Stimulated activated CD8-positive, alpha-beta memory T cell treated with anti-CD3 and anti-CD28 coated beads, Interleukin-4, amount 100 ng/mL, for 4 hours (primary cell): ENCODE measurements around the gene PBRM1.
A peak's percentile ranks its signal among the peaks of the same experiment; 100 is the strongest.
"Not testable (repeated sequence)": the region's sequence is repeated elsewhere in the genome, so short reads cannot be mapped to it uniquely, and the experiment has no call there.

Source experiments
- DNase-seq, 2 donors: peaks; one replicate each; pipeline ENCODE4 v3.0.0-alpha.2; 2020; ENCODE audit warnings: low read depth in 2 of 2, low spot score in 1 of 2

The PBRM1 gene

DNA sequence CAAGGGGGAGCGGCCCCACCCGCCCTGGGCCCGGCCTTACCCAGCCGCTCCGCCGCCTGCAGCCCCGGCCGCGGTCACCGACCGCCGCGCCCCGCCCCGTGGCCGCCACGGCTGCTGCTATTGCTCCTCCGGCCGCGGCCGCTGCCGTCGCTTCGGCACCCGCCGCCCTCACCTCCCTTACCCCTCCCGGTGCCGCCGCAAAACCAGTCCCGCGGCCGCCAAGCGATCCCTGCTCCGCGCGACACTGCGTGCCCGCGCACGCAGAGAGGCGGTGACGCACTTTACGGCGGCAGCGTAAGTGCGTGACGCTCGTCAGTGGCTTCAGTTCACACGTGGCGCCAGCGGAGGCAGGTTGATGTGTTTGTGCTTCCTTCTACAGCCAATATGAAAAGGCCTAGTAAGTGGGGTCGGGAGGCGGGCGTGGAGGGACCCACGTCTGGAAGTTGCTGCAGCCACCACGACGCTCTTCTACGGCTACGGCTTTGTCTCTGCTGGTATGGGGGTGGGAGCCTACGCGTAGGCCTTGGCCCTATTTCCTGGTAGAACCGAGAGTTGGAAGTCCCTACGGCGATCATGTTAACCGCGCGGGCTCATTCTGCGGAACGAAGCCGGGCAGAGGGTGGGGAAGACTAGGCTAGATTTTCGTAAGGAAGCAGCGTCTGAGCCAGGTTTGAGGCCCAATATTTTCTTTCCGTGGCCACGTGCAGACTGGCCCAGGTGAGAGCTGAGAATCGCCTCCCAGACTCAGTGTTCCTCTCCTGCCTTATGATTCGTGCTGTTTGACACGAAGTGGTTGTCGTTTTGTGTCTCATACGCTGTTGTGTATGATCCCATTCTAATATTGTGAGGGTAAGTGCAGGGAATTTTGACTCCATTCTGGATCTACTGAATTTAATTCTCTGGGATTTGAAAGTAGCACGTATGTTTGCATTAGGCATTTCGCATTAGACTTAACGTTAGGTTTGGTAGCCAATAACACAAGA lies at the start of gene PBRM1, which contains the start of gene GNL3:
PBRM1 (minus strand) TSS at position 205 of the 983 bp plus-strand sequence.
GNL3 (plus strand) TSS at position 324 of the 983 bp plus-strand sequence; CDS start at position 385, 61 bp downstream.
- DNase-seq, result peak; percentile 68 to 84

DNA sequence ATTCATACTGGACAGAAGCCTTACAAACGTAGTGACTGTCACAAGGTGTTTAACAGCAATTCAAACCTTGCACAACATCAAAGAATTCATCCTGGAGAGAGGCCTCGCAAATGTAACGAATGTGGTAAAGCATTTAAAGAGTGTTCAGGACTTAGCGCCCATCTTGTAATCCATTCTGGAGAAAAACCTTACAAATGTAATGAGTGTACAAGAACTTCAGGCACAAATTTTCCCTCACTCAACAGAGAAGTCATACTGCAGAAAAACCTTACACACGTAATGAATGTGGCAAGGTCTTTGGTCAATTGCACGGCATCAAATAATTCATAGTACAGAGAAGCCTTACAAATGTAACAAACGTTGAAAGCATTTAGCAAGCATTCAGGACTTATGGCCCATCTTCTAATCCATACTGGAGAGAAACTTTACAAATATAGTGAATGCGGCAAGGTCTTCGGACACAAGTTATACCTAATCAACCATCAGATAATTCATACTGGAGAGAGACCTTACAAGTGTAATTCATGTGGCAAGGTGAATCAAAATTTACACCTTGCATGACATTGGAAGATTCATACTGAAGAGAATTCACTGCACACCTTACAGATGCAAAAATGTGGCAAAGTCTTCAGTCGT lies 47.7 kb upstream of the PBRM1 start:
- DNase-seq, result no peak

DNA sequence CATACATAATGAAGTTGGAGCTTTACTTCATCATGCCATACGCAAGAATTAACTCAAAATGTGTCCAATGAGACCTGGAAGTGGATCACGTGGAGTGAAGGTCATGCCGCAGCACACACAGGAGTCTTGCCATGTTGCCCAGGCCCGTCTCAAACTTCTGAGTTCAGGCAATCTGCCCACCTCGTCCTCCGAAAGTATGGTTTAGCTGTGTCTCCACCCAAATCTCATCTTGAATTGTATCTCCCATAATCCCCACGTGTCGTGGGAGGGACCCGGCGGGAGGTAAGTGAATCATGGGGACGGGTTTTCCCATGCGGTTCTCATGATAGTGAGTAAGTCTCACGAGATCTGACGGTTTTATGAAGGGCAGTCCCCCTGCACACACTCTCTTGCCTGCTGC lies 45.9 kb upstream of the PBRM1 start:
- DNase-seq, result no peak

DNA sequence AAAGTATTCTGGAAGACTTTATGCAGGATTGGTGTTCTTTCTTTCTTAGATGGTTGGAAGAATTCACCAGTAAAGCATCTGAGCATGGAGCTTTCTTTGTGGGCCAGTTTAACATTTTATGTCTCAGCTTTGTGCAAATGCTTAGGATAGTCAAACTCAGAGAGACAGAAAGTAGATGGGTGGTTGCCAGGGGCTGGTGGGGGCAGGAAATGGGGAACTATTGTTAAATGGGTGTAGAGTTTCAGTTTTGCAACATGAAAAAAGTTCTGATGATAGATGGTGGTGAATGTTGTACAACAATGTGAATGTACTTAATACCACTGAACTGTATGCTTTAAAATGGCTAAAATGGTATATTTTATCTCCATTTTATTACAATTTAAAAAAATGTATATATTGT lies 45.0 kb upstream of the PBRM1 start:
- DNase-seq, result no peak

DNA sequence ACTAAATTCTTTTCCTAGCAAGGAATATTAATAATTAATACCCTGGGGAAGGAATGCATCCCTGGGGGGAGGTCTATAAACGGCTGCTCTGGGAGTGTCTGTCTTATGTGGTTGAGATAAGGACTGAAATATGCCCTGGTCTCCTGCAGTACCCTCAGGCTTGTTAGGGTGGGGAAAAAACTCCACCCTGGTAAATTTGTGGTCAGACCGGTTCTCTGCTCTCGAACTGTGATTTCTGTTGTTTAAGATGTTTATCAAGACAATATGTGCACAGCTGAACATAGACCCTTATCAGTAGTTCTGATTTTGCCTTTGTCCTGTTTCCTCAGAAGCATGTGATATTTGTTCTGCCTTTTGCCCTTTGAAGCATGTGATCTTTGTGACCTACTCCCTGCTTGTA lies 43.0 kb upstream of the PBRM1 start:
- DNase-seq, result not testable (repeated sequence)

DNA sequence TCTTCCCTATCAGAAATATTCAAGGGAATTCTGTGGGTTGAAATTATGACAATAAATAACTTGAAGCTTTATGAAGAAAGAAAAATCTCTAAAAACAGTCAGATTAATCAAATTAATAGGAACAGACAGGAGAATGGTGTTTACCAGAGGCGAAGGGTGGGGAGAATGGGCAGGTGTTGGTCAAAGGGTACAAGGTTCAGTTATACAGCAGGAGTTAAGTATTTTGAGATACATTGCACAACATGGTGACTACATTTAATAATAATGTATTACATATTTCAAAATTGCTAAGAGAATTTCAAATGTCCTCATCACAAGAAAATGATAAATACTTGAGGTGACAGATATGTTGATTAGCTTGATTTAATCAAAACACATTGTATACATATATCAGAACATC lies 38.8 kb upstream of the PBRM1 start:
- DNase-seq, result no peak

DNA sequence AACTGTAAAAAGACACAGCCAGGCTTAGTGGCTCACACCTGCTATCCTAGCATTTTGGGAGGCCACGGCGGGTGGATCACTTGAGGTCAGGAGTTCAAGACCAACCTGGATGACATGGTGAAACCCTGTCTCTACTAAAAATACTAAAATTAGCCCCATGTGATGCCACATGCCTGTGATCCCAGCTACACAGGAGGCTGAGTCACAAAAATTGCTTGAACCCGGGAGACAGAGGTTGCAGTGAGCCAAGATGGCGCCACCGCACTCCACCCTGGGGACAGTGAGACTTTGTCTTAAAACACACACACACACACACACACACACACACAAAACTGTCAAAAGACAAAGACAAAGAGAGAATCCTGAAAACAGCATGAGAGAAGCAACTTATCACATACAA lies 38.2 kb upstream of the PBRM1 start:
- no peak for DNase-seq

DNA sequence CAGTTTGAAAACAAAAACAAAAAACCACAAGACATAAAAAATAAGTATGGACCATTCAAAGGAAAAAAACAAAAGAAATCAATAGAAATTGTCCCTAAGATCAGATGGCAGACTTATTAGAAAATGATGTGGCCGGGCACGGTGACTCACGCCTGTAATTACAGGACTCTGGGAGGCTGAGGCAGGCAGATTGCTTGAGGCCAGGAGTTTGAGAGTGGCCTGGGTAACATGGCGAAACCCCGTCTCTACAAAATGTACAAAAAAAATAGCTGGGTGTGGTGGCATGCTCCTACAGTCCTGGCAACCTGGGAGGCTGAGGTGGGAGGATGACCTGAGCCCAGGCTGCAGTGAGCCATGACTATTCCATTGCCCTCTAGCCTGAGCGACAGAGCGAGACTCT lies 36.8 kb upstream of the PBRM1 start:
- DNase-seq, result no peak

DNA sequence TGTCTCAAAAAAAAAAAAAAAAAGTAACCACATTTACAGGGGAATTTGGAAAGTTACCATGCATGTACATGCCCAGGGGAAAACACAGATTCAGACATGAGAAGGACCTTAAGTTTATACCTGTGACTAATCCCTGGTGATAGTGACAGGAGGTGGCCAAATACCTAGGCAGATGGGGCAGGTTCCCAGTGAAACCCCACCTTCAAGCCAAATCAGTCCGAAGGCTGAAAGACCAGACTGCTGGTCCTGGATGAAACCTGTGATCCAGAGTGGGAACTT lies 36.0 kb upstream of the PBRM1 start:
- DNase-seq, result no peak

DNA sequence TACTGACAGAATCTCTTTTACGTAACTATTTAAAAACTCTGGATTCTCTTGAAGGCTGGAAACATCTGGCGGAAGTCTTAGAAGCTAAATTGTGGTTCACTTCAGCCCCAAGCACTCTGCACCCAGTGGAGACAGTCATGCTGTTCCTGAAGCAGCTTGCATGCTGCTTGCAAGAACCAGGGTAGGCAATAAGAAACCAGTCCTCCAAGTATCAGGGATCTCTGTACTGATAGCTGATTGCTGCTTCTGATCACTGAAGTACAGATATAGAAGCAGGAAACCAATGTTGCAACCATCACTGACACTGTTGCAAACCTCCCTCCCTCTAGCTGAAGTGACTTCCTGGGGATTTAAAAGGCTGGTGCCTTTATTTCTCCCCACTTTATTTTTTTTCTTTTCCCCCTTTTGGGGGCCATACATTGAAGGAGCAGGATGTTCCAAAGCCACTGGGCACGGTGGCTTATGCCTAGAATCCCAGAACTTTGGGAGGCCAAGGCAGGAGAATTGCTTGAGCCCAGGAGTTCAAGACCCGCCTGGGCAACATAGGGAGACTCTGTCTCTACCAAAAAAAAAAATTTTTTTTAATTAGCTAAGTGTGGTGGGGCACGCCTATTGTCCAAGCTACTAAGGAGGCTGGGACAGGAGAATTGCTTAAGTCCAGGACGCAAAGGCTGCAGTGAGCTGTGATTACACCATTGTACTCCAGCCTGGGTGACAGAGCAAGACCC lies 35.5 kb upstream of the PBRM1 start:
- DNase-seq, result no peak

DNA sequence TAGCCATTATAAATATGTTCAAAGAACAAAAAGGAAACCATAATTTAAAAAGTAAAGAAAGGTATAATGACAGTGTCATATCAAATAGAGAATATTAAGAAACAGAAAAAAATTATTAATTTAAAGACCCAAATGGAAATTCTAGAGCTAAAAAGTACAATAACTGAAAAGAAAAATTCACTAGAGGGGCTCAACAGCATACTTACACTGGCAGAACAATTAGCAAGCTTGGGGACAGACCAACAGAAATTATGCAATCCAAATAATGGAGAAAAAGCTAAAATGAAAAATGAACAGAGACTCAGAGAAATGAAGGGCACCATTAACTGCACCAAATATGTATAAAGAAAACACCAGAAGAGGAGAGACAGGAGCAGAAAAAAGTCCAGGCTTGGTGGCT lies 33.9 kb upstream of the PBRM1 start:
- DNase-seq, result no peak

DNA sequence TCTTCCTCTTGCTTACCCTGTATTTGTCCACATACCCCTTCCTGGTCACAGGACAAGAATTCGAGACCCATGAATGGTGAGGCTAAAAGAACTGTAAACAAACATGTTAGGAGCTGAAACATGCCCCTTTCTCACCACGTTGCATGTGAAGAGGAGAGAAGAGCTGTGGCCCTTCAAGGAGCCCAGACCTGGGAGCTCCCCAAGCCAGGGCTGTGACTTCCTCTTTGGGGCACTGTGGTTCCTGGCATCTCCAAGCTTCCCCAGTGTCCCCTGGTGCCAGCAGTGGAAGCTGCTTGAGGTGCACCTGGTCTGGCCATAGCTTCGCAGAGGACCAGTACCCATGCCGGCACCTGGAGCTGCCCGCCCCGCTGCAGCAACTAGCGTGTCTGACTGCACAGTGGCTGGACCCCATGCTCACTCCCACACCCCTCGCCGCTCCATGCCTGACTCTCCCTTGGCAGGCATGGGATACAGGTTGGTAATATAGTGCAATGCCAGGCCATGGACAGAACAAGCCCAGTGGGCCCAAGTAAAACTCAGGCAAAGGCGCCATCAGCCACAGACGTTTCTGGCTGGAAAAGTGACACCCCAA lies 30.1 kb upstream of the PBRM1 start:
- DNase-seq, result no peak

DNA sequence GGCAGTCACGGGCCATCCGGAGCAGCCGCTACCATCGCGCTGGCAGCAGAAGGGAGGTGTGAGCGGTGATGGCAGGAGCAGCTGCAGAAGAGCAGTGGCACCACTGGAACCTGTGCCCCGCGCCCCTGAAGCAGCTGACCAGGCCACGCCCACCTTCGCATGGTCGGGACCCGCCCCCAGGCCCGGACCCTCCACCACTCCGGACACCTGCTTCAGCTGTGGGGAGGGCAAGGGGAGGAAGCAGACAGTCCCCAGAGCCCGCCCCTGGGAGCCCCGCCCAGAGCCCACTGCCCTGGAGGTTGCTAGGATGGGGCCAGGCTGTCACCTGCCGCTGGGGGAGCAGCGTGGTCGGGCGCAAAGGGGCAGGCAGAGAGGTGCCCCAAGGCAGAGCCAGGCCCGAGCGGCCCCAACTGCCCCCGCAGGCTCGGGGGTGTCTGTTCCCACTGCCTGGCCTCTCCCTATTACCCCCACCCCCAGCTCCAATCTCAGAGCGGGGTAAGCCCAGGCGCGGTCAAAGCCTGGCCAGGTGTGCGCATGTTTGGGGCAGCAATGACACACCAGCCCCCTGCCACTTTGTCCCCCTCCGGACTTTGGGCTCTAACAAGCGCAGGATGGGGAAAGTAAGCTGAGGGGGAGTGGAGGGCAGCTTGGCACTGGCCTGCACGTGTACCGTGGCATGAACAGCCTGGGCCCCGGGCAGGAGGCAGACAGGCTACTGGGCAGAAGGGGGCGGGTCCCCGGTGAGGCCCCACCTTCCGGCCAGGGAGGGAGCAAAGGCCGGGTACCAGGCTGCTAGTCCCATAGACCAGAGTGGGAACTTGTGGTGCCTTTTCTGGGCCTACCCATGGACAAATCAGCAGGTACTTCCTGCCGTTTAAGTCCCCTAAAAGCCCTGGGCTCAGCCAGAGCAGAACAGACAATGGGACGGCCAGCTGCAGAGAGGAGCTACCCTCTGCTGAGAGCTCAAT lies 28.9 kb upstream of the PBRM1 start:
- no peak for DNase-seq

DNA sequence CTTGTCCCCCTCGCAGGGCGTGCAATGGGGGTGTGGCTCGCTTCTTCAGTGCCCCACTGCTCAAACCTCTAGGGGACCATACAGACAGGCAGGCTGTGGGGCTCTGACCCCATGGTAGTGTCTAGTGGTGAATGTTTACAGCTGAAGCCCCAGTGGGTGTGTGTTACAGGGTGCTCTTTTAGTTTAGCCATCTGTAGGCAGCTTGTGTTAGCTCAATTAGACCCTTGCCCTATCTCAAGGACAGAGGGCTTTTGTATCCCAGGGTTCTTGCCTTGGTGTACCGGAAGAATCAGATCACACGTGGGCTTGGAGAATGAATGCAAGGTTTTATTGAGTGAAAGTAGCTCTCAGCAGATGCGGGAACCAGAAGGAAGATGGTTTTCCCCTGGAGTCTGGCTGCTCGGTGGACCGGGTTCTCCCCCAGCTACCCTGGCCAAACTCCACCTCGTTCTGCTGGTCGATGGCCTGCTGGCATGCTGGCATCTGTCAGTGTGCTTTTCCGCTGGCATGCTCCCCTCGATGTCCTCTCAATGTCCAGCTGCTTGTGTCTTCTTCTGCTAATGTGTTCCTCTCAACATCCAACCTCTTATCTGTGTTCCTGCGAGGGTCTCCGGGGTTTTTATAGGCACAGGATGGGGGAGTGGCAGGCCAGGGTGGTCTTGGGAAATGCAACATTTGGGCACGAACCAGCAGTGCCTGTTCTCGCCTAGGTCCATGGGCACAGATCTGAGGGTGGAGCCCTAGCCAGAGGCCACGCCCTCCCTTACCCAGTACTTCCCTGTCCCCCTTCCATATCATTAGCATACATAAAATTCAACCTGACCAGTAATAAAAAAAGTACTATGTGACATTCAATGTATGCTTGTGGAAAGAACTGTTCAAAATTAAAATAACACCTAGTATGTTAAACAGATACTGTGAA lies 26.8 kb upstream of the PBRM1 start:
- DNase-seq, result no peak

DNA sequence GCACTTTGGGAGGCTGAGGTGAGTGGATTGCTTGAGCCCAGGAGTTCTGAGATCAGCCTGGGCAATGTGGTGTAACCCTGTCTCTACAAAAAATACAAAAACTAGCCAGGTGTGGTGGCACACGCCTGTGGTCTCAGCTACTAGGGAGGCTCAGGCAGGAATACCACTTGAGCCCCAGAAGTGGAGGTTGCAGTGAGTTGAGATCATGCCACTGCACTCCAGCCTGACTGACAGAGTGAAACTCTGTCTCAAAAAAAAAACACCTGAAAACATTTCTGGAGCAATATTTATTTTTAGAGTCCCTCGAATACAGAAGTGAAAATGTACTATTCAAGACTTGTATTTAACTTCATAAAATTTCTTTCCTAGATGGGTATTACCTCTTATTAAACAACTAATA lies 24.8 kb upstream of the PBRM1 start:
- no peak for DNase-seq

DNA sequence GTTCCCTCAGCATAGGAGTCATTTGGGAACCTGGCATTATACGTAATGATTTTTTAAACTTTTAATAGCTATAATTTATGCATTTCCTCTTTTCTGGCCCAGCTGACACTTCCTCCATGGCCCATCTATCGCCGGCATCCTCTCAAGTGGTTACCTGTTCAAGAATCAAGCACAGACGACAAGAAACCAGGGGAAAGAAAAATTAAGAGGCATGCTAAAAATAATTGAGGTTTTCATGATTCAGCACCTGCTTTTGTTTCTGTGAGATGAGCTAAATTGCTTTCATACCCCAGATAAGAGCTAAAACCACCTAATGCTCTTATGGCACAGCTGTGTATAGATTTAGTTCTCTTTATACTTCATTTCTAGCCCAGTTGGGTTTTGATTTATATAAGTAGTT lies 21.9 kb upstream of the PBRM1 start:
- no peak for DNase-seq

DNA sequence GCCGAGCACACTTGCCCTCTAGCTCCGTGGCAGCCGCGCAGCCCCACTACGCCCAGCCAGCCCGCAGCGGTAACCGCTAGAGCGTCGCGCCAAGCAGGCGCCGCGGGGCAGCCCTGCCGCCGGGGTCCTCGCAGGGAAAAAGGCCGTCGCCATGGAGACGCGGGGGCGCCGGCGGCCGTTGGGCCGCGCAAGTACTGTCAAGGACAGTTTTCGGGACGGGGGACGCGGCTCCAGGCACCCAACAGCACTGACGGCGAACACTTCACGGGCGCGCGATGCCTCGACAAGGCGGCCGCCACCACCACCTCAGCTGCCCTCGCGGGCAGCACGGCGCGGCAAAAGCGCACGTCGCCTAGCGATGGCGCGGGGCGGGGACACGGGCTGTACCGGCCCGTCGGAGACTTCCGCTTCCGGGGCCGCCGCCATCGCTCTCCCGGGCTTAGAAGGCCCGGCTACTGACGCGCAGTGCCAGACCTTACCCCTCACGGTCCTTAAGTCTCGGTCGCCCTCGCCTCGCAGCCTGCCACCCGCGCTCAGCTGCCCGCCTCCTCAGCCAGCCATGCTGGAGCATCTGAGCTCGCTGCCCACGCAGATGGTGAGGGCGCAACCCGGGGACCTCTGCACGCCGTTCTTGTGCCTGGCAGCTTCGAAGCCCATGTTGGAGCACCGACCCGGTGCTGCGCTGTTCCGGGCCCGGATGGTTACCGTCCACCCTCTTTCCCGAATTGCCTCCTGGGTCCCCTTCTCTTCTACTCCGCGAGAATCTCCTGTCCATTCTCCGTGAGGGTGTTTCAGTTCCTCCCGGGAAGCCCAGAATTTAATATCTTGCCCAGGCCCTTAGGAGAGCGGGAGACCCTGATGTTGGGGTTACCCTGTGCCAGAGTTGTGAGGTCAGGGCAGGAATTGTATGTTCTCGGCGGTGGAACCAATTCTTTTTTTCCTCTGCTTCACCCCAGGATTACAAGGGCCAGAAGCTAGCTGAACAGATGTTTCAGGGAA lies 20.3 kb upstream of the PBRM1 start, which contains the start of the genes GLT8D1 and SPCS1:
GLT8D1 (minus strand) TSS at position 104 of the 999 bp plus-strand sequence. CDS start 5,331 bp downstream, outside the sequence.
SPCS1 (plus strand) TSS at position 419 of the 999 bp plus-strand sequence; CDS start at position 560, 141 bp downstream.
- peak; percentile 60 to 66 for DNase-seq

DNA sequence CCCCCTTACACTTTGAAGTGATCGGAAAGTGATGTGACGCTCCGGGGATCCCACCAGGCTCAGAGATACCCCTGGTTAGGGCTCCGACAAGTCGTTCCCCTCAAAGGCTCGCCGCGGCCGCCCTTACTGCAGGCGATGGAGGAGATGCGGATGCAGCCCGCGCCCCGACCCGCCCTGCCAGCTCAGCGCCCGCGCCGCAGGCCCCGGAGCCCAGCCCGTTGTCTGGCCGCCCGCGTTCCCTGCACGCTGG lies 19.6 kb upstream of the PBRM1 start:
- no peak for DNase-seq
